T-helper 2 cell (primary cell): Measurements from ENCODE around the gene P2RY1.
"Not testable (repeated sequence)": the region's sequence is repeated elsewhere in the genome, so short reads cannot be mapped to it uniquely, and the experiment has no call there.

Experiments
- DNase-seq, 5 experiments: peaks; one replicate each; pipeline versions ENCODE4 v3.0.0 to v3.0.0-alpha.2; 2012 to 2022

The P2RY1 gene

GRCh38 chr3:152839511-152839910, 4.6 kb downstream of the P2RY1 start:
- DNase-seq: no peak

DNA sequence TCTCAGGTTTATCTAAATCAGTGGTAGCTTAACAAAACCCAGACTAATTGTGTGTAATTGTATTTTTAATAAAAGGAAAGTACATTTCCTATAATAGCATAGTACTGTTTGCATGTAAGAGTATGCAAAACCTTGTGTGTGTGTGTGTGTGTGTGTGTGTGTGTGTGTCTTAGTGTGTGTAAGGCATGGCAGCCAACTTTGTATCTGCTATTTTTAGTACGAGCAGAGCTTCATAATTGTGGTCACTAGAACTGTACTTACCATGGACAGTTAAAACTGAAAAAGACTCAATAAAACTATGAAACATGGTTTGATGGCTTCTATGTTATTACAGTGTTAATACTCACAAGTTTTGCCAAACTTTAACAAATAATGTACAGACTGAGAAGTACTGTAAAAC, 6.2 kb downstream of the P2RY1 start:
- DNase-seq: no peak

GRCh38 chr3:152842413-152842812, 7.5 kb downstream of the P2RY1 start:
- no peak for DNase-seq

DNA sequence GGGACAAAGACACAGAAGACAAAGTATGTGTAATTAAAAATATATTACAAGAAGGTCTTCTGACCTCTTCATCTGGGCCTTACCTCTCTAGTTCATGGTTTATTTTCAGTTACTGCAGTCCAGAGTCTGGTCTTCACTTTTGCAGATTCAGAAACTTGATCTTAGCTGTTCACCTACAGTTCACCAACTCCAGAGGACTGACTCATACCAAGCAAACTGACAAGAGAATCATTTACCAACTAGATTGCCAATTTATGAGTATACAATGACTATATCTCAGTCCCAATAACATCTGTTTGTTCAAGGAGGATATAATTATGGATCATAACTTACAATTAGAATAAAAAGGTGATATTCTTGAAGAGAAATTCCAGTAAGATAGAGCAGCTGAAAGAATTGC, 9.0 kb downstream of the P2RY1 start:
- DNase-seq: no peak

DNA sequence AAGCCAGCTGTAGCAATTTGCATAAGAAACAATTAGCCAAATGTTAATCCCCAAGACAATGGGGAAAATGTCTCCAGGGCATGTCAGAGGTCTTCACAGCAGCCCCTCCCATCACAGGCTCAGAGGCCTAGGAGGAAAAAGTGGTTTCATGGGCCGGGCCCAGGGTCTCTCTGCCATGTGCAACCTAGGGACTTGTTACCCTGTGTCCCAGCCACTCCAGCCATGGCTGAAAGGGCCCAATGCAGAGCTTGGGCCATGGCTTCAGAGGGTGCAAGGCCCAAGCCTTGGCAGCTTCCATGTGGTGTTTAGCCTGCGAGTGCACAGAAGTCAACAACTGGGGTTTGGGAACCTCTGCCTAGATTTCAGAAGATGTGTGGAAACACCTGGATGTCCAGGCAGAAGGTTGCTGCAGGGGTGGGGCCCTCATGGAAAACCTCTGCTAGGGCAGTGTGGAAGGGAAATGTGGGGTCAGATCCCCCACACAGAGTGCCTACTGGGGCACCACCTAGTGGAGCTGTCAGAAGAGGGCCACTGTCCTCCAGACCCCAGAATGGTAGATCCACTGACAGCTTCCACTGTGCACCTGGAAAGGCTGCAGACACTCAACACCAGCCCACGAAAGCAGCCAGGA, 11.8 kb downstream of the P2RY1 start:
- not testable (repeated sequence) for DNase-seq

DNA sequence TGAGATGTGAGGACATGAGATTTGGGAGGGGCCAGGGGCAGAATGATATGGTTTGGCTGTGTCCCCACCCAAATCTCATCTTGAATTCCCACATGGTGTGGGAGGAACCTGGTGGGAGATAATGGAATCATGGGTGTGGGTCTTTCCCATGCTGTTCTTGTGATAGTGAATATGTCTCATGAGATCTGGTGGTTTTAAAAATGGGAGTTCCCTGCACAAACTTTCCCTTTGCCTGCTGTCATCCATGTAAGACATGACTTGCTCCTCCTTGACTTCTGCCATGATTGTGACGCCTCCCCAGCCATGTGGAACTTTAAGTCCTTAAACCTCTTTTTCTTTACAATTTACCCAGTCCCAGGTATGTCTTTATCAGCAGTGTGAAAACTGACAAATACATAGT, 12.7 kb downstream of the P2RY1 start:
- not testable (repeated sequence) for DNase-seq

DNA sequence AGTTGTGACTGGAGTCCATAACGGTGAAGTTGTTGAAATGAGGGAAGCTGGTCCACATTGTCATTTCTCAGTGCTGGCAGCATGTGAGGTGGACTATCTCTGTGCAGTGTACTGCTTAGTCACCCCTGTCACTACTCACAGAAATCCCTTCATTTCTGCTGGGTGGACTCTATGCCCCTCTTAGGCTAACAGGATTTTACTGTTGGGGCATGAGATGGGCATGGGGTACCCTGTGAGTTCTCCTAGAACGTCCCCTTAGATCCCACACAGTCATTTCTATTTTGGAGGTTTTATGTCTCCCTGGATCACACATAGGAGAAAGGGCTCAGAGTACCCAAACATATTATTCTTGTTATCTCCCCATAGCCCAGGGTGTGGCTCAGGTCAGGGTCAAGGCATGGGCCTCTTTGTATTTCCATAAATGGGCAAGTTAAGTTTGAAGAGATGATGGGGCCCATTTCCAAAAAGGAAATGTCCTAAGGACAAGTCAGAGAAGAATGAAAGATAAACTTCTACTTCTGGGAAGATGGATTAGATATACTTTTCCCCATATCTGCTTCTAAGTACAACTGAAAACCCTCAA, 15.2 kb downstream of the P2RY1 start:
- no peak for DNase-seq

DNA sequence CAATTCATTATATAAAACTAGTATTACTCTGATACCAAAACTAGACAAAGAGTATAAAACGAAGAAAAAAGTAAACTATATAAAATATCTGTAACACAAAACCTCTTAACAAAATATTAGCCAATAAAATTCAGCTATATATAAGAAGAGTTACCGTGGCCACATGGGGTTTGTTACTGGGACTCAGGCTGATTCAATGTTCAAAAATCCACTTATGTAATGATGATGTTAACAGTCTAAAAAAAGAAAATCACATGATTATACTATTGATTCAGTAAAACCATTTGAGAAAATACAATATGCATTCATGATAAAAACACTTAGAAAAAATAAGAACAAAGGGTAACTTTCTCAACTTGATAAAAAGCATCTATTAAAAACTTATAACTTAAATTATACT, 18.3 kb downstream of the P2RY1 start:
- DNase-seq: no peak

DNA sequence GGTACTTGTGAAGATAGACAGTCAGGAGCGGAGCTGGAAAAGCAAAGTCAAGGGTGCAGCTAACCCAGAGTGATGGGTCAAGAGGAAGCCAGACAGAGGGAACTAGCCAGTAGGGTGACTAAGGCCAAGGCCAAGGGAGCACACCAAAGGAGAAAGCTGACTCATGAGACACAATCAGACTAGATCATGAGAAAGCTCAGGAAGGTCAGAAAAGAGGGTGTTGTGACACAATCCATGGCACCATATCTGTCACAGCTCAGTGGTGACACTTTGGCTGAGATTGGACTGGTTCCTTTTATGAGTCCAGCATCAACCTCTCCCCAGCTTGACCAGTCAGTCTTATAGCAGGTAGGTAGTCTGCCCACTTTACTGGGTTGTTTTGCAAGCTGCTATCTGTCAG, 22.2 kb downstream of the P2RY1 start:
- no peak for DNase-seq

- no peak for DNase-seq
Observed at GRCh38 chr3:152858170-152858800, 23.4 kb downstream of the P2RY1 start.

DNA sequence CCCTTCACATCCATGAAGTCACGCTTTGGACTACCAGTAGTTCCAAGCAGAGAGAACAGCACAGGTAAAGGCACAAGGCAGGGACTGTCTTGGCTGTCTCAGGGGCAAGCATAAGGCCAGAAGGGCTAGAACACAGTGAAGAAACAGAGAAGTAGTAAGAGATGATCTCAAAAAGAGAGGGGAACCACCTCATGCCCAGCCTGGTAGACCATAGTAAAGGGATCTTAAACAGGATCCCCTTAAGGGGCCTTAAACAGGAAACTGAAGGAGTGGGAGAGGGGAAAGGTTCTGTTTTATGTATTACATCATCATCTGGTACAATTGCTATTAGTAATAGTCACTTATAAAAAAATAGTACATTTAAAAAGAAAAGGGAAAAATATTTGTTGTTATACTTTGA, 25.8 kb downstream of the P2RY1 start:
- no peak for DNase-seq

DNA sequence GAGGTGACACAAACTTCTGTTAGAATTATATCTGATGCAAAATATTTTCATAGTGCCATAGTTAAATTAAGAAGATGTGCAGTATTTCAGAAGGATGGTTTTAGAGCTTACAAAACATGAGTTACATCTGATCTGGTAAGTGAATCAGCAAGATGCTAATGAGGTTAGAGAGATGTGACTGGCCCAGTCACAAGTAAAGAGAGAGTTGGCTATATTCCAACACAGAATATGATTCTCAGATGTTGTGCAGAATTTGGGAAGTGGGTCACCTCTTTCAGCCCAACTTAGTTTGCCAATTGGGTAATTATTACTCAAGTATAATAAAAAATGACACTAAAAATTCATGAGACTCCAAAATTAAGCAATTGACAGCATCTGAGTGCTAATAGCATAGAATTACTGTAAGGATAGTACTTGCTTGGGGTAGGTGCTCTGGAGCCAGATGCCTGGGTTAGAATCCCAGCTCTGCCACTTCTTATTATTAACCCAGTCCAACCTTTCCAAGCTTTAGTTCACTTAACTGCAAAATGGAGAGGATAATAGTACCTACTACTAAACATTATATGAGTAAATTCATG, 30.8 kb downstream of the P2RY1 start:
- no peak for DNase-seq

GRCh38 chr3:152870027-152870426, 35.1 kb downstream of the P2RY1 start:
- no peak for DNase-seq

DNA sequence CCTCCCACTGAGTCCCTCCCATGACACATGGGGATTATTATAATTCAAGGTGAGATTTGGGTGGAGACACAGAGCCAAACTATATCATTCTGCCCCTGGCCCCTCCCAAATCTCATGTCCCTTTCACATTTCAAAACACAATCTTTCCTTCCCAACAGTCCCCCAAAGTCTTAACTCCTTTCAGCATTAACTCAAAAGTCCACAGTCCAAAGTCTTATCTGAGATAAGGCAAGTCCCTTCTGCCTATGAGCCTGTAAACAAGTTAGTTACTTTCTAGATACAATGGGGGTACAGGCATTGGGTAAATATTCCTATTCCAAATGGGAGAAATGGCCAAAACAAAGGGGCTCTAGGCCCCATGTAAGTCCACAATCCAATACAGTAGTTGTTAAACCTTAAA, 38.4 kb downstream of the P2RY1 start:
- not testable (repeated sequence) for DNase-seq

DNA sequence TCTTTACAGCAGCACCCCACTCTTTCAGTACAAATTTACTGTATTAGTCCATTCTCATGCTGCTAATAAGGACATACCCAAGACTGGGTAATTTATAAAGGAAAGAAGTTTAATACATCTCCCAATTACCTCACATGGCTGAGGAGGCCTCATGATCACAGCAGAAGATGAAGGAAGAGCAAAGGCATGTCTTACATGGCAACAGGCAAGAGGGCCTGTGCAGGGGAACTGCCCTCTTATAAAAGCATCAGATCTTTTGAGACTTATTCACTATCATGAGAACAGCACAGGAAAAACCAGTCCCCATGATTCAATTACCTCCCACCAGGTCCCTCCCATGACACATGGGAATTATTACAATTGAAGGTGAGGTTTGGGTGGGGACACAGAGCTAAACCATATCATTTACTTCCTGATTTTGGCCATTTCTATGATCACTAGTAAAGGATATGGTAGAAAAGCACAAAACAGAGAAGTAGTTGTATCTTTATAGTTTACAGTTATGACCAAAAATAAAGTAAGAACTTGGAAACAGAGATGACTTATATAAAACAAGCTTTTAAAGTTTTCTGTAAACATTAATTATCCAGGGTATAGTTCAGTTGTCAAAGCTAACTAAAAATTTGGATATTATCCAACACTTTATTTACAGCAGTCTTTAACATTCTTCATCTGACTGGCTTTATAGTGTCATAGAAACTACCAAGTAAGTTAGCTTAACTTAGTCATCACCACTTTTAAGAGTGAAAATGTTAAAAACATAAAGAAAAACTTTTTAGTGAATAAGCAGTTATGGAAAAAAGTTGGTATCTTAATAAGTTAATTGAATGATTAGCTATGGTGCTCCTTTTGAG, 40.2 kb downstream of the P2RY1 start:
- DNase-seq: no peak

GRCh38 chr3:152879130-152879789, 44.3 kb downstream of the P2RY1 start:
- no peak for DNase-seq

- no peak for DNase-seq
Observed at GRCh38 chr3:152879790-152880174, 44.9 kb downstream of the P2RY1 start.

- no peak for DNase-seq
Observed at GRCh38 chr3:152885076-152885475, 50.1 kb downstream of the P2RY1 start.
